Measurements from ENCODE around the gene HMGCLL1. TPM values are rescaled to one million over a fixed set of nuclear protein-coding genes. Genes with fewer than 3 reads are reported as not detected.
A peak's percentile ranks its signal among the peaks of the same experiment; 100 is the strongest.

HMGCLL1 gene
- total RNA-seq, 1 donor: 0.36 TPM

- H3K27me3 ChIP-seq (ENCODE audit: insufficient read depth, low read length): no peaks in the 10 kb centered on the region
- H4K20me1 ChIP-seq (ENCODE audit: insufficient read depth, low read length): no peaks in the 10 kb centered on the region
- H3K4me1 ChIP-seq (ENCODE audit: insufficient read depth, low read length): no peaks in the 10 kb centered on the region
- no peaks in the 10 kb centered on the region for H3K79me2 ChIP-seq (ENCODE audit: insufficient read depth, low read length)
- no peak overlapping the region for H3K4me3 ChIP-seq (ENCODE audit: insufficient read depth, low read length)
- no peak overlapping the region for H3K4me2 ChIP-seq (ENCODE audit: insufficient read depth, low read length)
- no peaks in the 10 kb centered on the region for H3K9me3 ChIP-seq (ENCODE audit: low read depth, low read length)
- H2AFZ ChIP-seq (ENCODE audit: low read length): no peak overlapping the region
- TF ChIP-seq, protein P1, sequence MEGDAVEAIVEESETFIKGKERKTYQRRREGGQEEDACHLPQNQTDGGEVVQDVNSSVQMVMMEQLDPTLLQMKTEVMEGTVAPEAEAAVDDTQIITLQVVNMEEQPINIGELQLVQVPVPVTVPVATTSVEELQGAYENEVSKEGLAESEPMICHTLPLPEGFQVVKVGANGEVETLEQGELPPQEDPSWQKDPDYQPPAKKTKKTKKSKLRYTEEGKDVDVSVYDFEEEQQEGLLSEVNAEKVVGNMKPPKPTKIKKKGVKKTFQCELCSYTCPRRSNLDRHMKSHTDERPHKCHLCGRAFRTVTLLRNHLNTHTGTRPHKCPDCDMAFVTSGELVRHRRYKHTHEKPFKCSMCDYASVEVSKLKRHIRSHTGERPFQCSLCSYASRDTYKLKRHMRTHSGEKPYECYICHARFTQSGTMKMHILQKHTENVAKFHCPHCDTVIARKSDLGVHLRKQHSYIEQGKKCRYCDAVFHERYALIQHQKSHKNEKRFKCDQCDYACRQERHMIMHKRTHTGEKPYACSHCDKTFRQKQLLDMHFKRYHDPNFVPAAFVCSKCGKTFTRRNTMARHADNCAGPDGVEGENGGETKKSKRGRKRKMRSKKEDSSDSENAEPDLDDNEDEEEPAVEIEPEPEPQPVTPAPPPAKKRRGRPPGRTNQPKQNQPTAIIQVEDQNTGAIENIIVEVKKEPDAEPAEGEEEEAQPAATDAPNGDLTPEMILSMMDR (IDR thresholded peaks at IDR 0.05; ENCODE audit: extremely low read depth, low read depth, low read length): no peak
- peak; percentile 5 for DNase-seq (ENCODE audit: insufficient read length, low spot score, missing footprints)
- no peaks in the 10 kb centered on the region for H3K36me3 ChIP-seq (ENCODE audit: insufficient read depth, low read length)
- no peak overlapping the region for H3K27ac ChIP-seq (ENCODE audit: low read depth, low read length)
These were observed 42.5 kb downstream of the HMGCLL1 start for GRCh38 chr6:55536391-55536956.

DNA sequence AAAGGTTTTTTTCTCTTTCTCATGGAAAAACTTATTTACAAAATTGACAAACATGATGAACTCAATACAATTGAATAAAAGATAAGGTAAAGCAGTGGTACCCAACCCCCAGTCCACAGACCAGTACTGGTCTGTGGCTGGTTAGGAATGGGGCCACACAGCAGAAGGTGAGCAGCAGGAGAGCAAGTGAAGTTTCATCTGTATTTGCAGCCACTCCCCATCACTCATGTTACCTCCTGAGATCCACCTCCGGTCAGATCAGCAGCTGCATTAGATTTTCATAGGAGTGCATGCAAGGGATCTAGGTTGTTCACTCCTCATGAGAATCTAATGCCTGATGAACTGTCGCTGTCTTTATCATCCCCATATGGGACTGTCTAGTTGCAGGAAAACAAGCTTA is 47.5 kb downstream of the HMGCLL1 start:
- H3K4me1 ChIP-seq (ENCODE audit: insufficient read depth, low read length): no peaks in the 10 kb centered on the region
- no peaks in the 10 kb centered on the region for H4K20me1 ChIP-seq (ENCODE audit: insufficient read depth, low read length)
- H3K4me2 ChIP-seq (ENCODE audit: insufficient read depth, low read length): no peak overlapping the region
- no peak overlapping the region for H2AFZ ChIP-seq (ENCODE audit: low read length)
- TF ChIP-seq, protein P1 (IDR thresholded peaks at IDR 0.05; ENCODE audit: extremely low read depth, low read depth, low read length): no peak
- no peak for DNase-seq (ENCODE audit: insufficient read length, low spot score, missing footprints)
- no peaks in the 10 kb centered on the region for H3K36me3 ChIP-seq (ENCODE audit: insufficient read depth, low read length)
- no peak overlapping the region for H3K4me3 ChIP-seq (ENCODE audit: insufficient read depth, low read length)
- no peaks in the 10 kb centered on the region for H3K79me2 ChIP-seq (ENCODE audit: insufficient read depth, low read length)
- H3K9me3 ChIP-seq (ENCODE audit: low read depth, low read length): no peaks in the 10 kb centered on the region
- no peaks in the 10 kb centered on the region for H3K27me3 ChIP-seq (ENCODE audit: insufficient read depth, low read length)
- no peak overlapping the region for H3K27ac ChIP-seq (ENCODE audit: low read depth, low read length)

GRCh38 chr6:55530931-55531330 is 48.1 kb downstream of the HMGCLL1 start:
- H2AFZ ChIP-seq (ENCODE audit: low read length): no peak overlapping the region
- no peak overlapping the region for H3K27ac ChIP-seq (ENCODE audit: low read depth, low read length)
- no peaks in the 10 kb centered on the region for H3K27me3 ChIP-seq (ENCODE audit: insufficient read depth, low read length)
- no peak overlapping the region for H3K4me3 ChIP-seq (ENCODE audit: insufficient read depth, low read length)
- TF ChIP-seq, protein P1 (IDR thresholded peaks at IDR 0.05; ENCODE audit: extremely low read depth, low read depth, low read length): no peak
- DNase-seq (ENCODE audit: insufficient read length, low spot score, missing footprints): no peak
- H3K9me3 ChIP-seq (ENCODE audit: low read depth, low read length): no peaks in the 10 kb centered on the region
- no peaks in the 10 kb centered on the region for H3K36me3 ChIP-seq (ENCODE audit: insufficient read depth, low read length)
- no peaks in the 10 kb centered on the region for H3K4me1 ChIP-seq (ENCODE audit: insufficient read depth, low read length)
- no peak overlapping the region for H3K4me2 ChIP-seq (ENCODE audit: insufficient read depth, low read length)
- no peaks in the 10 kb centered on the region for H3K79me2 ChIP-seq (ENCODE audit: insufficient read depth, low read length)
- no peaks in the 10 kb centered on the region for H4K20me1 ChIP-seq (ENCODE audit: insufficient read depth, low read length)

DNA sequence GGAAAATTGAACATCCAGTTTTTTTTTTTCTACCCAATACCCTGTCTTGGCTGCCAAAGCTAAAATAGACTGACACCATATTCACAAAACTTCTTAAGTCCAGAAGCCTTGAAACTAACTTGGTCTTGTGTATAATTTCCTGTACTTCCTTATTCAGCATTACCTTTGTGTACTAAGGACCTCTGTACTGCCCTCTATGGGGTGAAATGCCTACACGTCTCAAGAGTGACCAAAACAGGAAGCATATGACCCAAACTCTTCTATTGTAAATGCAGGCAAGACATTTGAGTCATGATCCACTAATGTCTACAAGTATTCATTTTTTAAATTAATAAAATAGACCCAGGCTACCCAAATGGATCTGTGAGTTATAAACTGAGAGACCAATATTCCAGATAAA is 50.4 kb downstream of the HMGCLL1 start:
- no peaks in the 10 kb centered on the region for H3K4me1 ChIP-seq (ENCODE audit: insufficient read depth, low read length)
- no peak overlapping the region for H2AFZ ChIP-seq (ENCODE audit: low read length)
- H3K4me2 ChIP-seq (ENCODE audit: insufficient read depth, low read length): no peak overlapping the region
- DNase-seq (ENCODE audit: insufficient read length, low spot score, missing footprints): no peak
- no peaks in the 10 kb centered on the region for H4K20me1 ChIP-seq (ENCODE audit: insufficient read depth, low read length)
- no peak overlapping the region for H3K27ac ChIP-seq (ENCODE audit: low read depth, low read length)
- no peaks in the 10 kb centered on the region for H3K9me3 ChIP-seq (ENCODE audit: low read depth, low read length)
- TF ChIP-seq, protein P1 (IDR thresholded peaks at IDR 0.05; ENCODE audit: extremely low read depth, low read depth, low read length): peak; percentile 48
- H3K79me2 ChIP-seq (ENCODE audit: insufficient read depth, low read length): no peaks in the 10 kb centered on the region
- no peak overlapping the region for H3K4me3 ChIP-seq (ENCODE audit: insufficient read depth, low read length)
- no peaks in the 10 kb centered on the region for H3K36me3 ChIP-seq (ENCODE audit: insufficient read depth, low read length)
- no peaks in the 10 kb centered on the region for H3K27me3 ChIP-seq (ENCODE audit: insufficient read depth, low read length)

Data from osteoblast (primary cell).